Measurements from ENCODE around the gene GARIN5B. TPM values are rescaled to one million over a fixed set of nuclear protein-coding genes. Genes with fewer than 3 reads are reported as not detected.

GARIN5B gene
- polyA plus RNA-seq, 2 of the 4 experiments (the other 2 are of a cell fraction), result 0.05 TPM; not detected in 1

DNA sequence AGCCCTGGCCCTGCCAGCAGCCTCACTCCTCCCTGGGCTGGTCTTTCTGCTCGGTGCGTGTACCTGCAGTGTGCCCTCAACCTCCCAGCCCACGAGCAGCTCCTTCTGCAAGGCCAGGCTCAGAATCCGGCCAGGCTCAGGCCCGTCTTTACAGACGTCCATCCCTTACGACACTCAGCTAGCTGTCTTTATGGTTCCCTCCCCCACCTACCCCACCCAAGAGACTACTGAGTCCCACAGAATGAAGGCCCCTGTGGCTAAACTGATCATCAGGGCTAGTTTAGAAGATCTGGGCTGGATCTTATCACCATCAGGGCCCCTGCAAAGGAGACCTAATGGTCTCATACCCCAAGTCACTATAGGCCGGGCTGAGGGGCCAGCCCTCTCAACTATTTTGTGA lies 48.7 kb downstream of the GARIN5B start:
- POLR2A ChIA-PET, result interaction anchor here (2.3 kb wide), 1 partner anchor 93 kb away, joined by 6 read pairs; the partner anchor contains the start of gene UBE2S
- H3K4me3 ChIP-seq, result no peak overlapping the region
- FAIRE-seq (no peak), DNase-seq (ENCODE audit: low read depth in 1 of 2, low spot score in 1 of 2) (no peak), ATAC-seq (peak in 1 of 2 experiments; percentile 12; a peak in 1 of 6 replicates)
- H3K4me1 ChIP-seq, result no peaks in the 10 kb centered on the region
- no peak for TF ChIP-seq EP300 (IDR thresholded peaks at IDR 0.05)
- no peak for TF ChIP-seq FOSB (CRISPR knock-in tag; IDR thresholded peaks at IDR 0.05)
- no peak for TF ChIP-seq POLR2A (IDR thresholded peaks at IDR 0.05; ENCODE audit: low read length)
- TF ChIP-seq CHD4 (IDR thresholded peaks at IDR 0.05; ENCODE audit: borderline replicate concordance), result no peak
- H3K9me3 ChIP-seq, result no peaks in the 10 kb centered on the region
- CTCF ChIA-PET, result interaction anchor here (0.7 to 21.1 kb wide), 4 partner anchors 11 to 104 kb away, joined by 3 to 306 read pairs (median 10); no protein-coding TSS in a partner anchor
- WGBS (ENCODE audit: missing lambda C conversion rate), result 73% methylated on average over 8 of the region's 8 CpGs
- H3K4me2 ChIP-seq, result no peak overlapping the region
- no peak overlapping the region for H3K27ac ChIP-seq

DNA sequence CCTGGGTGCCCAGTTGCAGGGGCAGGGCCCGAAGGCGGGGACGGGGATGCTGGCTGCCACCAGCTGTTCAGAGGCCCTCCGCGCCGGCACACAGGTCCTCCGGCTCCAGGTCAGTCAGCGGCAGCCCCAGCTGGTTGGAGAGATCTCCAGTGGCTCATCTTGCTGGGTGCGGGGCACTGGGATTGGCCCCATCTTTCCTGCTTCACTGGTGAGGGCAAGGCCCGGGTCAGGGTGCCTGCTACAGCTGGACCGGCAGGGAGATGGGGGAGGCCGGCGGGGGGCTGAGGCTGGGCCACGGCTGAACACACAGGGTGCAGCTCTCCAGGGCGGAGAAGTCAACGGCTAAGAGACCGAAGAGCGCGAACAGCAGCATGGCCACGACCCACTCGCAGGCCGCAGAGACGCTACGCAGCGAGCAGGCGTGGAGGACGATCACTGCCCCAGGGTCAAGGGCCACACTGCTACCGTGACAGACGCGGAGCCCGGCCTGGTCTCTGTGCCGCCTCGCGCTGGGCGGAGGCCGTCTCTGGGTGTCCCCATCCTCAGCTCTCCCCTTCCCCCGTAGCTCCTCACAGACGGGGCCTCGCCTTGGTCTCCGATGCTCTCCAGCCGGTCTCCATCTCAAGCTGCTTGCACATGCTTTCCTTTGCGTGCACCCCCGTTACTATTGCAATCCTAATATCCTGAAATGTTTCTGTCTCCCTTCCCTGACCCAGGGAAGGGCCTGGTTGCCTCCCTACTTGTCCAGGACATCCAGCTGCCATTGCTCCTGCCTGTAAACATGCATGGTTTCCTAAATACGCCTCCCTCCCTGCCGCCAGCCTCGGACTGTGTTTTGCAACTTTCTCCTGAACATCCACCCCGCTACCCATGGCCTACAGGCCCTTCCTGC lies 50.2 kb downstream of the GARIN5B start:
- no peak overlapping the region for H3K27ac ChIP-seq
- H3K9me3 ChIP-seq, result no peaks in the 10 kb centered on the region
- H3K4me2 ChIP-seq, result no peak overlapping the region
- ATAC-seq (peak; percentile 10 to 16; a peak in 3 of 6 replicates), DNase-seq (ENCODE audit: low read depth in 1 of 2, low spot score in 1 of 2) (no peak), FAIRE-seq (no peak)
- H3K4me1 ChIP-seq, result no peaks in the 10 kb centered on the region
- POLR2A ChIA-PET, result interaction anchor here (0.9 to 2.5 kb wide), 3 partner anchors 11 to 94 kb away, joined by 3 to 6 read pairs (median 6); partner anchors contain the start of genes KMT5C and UBE2S
- 89% methylated on average over 47 of the region's 47 CpGs for WGBS (ENCODE audit: missing lambda C conversion rate)
- CTCF ChIA-PET, result interaction anchor here (1.0 to 21.1 kb wide), 11 partner anchors 9 to 191 kb away, joined by 3 to 306 read pairs (median 4); partner anchors contain the start of gene KMT5C
- no peak for TF ChIP-seq BHLHE40 (IDR thresholded peaks at IDR 0.05; ENCODE audit: low read depth, low read length)
- TF ChIP-seq HOXA7 (CRISPR knock-in tag; IDR thresholded peaks at IDR 0.05), result no peak
- TF ChIP-seq, protein P1, sequence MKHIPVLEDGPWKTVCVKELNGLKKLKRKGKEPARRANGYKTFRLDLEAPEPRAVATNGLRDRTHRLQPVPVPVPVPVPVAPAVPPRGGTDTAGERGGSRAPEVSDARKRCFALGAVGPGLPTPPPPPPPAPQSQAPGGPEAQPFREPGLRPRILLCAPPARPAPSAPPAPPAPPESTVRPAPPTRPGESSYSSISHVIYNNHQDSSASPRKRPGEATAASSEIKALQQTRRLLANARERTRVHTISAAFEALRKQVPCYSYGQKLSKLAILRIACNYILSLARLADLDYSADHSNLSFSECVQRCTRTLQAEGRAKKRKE (CRISPR knock-in tag; IDR thresholded peaks at IDR 0.05; ENCODE audit: low read depth), result no peak
- TF ChIP-seq RARB (CRISPR knock-in tag; IDR thresholded peaks at IDR 0.05), result no peak
- TF ChIP-seq CHD4 (IDR thresholded peaks at IDR 0.05; ENCODE audit: borderline replicate concordance), result no peak
- no peak for TF ChIP-seq FOXS1 (CRISPR knock-in tag; IDR thresholded peaks at IDR 0.05)
- no peak for TF ChIP-seq CHD2 (IDR thresholded peaks at IDR 0.05; ENCODE audit: low read length, partially characterized antibody)
- TF ChIP-seq NPAS2 (CRISPR knock-in tag; IDR thresholded peaks at IDR 0.05; ENCODE audit: borderline replicate concordance), result no peak
- TF ChIP-seq, protein P2, sequence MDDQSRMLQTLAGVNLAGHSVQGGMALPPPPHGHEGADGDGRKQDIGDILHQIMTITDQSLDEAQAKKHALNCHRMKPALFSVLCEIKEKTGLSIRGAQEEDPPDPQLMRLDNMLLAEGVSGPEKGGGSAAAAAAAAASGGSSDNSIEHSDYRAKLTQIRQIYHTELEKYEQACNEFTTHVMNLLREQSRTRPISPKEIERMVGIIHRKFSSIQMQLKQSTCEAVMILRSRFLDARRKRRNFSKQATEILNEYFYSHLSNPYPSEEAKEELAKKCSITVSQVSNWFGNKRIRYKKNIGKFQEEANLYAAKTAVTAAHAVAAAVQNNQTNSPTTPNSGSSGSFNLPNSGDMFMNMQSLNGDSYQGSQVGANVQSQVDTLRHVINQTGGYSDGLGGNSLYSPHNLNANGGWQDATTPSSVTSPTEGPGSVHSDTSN (IDR thresholded peaks at IDR 0.05), result no peak
- TF ChIP-seq ZFP36 (IDR thresholded peaks at IDR 0.05; ENCODE audit: borderline replicate concordance, partially characterized antibody), result no peak
- no peak for TF ChIP-seq TP53 (CRISPR knock-in tag; IDR thresholded peaks at IDR 0.05)
- no peak for TF ChIP-seq FOSB (CRISPR knock-in tag; IDR thresholded peaks at IDR 0.05)
- TF ChIP-seq MAFK (IDR thresholded peaks at IDR 0.05; ENCODE audit: partially characterized antibody), result no peak
- TF ChIP-seq ZSCAN20 (CRISPR knock-in tag; IDR thresholded peaks at IDR 0.05), result no peak
- no peak for TF ChIP-seq EHF (CRISPR knock-in tag; IDR thresholded peaks at IDR 0.05)
- TF ChIP-seq CBX2 (IDR thresholded peaks at IDR 0.05; ENCODE audit: borderline replicate concordance, low read depth), result no peak
- no peak for TF ChIP-seq SREBF2 (IDR thresholded peaks at IDR 0.05)
- H3K4me3 ChIP-seq, result no peak overlapping the region

DNA sequence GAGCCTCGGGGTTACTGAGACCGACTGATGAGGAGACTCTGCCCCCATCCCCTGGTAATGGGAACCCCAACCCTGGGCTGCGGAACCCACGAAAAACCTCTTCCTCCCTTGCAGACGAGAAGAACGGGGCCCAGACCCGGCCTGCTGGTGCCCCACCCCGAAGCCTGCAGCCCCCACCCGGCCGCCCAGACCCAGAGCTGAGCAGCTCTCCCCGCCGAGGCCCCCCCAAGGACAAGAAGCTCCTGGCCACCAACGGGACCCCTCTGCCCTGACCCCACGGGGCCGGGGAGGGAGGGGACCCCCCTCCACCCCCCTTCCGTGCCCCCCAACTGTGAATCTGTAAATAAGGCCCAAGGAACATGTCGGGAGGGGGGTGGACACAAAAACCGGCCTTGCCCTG lies 51.3 kb downstream of the GARIN5B start:
- TF ChIP-seq RARB (CRISPR knock-in tag; IDR thresholded peaks at IDR 0.05) (no peak), FOSB (CRISPR knock-in tag; IDR thresholded peaks at IDR 0.05) (no peak), HDAC2 (IDR thresholded peaks at IDR 0.05) (no peak), CHD2 (IDR thresholded peaks at IDR 0.05; ENCODE audit: low read length, partially characterized antibody) (no peak)
- TF ChIP-seq, protein P3, sequence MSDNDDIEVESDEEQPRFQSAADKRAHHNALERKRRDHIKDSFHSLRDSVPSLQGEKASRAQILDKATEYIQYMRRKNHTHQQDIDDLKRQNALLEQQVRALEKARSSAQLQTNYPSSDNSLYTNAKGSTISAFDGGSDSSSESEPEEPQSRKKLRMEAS (IDR thresholded peaks at IDR 0.05), result no peak
- FAIRE-seq (no peak), ATAC-seq (no peak), DNase-seq (ENCODE audit: low read depth in 1 of 2, low spot score in 1 of 2) (no peak)
- Histone ChIP-seq H3K9me3 (no peaks in the 10 kb centered on the region), H3K4me3 (no peak overlapping the region), H3K4me2 (no peak overlapping the region), H3K4me1 (no peaks in the 10 kb centered on the region), H3K27ac (no peak overlapping the region)
- CTCF ChIA-PET, result interaction anchor here (0.6 to 21.1 kb wide), 8 partner anchors 9 to 106 kb away, joined by 3 to 306 read pairs (median 6); partner anchors contain the start of genes KMT5C and TMEM150B
- POLR2A ChIA-PET, result interaction anchor here (2.5 kb wide), 1 partner anchor 27 kb away, joined by 6 read pairs; the partner anchor contains the start of gene KMT5C
- 83% methylated on average over 11 of the region's 18 CpGs for WGBS (ENCODE audit: missing lambda C conversion rate)

All from A549 (cell line).